ENCODE results near the gene STK11IP. TPM values are rescaled to one million over a fixed set of nuclear protein-coding genes. Genes with fewer than 3 reads are reported as not detected.

The STK11IP gene
- total RNA-seq, 1 experiment from 2014 or later = 45.0 TPM

DNA sequence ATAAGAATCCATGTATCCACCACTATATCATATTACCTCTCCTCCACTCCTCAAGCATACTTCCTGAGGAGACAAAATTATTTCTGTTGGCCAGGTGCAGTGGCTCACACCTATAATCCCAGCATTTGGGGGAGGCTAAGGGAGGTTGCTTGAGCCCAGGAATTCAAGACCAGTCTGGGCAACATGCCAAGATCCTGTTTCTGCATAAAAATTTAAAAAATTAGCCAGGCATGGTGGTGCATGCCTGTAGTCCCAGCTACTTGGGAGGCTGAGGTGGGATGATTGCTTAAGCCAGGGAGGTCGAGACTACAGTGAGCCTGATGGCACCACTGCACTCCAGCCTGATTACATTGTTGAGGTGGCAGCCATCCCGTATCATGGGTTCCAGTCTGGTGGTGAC, 16.3 kb upstream of the STK11IP start:
- H3K9me2 ChIP-seq (ENCODE audit: insufficient read depth) = no peaks in the 10 kb centered on the region
- no peak overlapping the region for H3K4me2 ChIP-seq (ENCODE audit: low read length)
- no peak overlapping the region for H2AFZ ChIP-seq (ENCODE audit: low read depth, low read length, poor library complexity, severe bottlenecking)
- no peaks in the 10 kb centered on the region for H3K36me3 ChIP-seq (ENCODE audit: control insufficient read depth in 1 of 2, insufficient read depth in 2 of 2, low read length in 2 of 2)
- ChIA-PET RAD21 (ENCODE audit: low non-redundant PET in 1 of 2, low total read pairs in 2 of 2, uncharacterized antibody in 2 of 2, unreplicated experiment in 2 of 2) (no interaction called here), POLR2A (no interaction called here), CTCF (no interaction called here)
- no peak overlapping the region for H3K4me3 ChIP-seq (replicated peaks in 1 of 2; ENCODE audit: low read depth in 1 of 2, low read length in 2 of 2)
- ATAC-seq = no peak
- H3K9ac ChIP-seq (ENCODE audit: low read length) = no peak overlapping the region
- intact Hi-C loops (cut with micrococcal nuclease) = no loop called here
- H3K4me1 ChIP-seq (ENCODE audit: control insufficient read depth in 1 of 2, insufficient read depth in 2 of 2, low read length in 2 of 2) = no peaks in the 10 kb centered on the region
- no peaks in the 10 kb centered on the region for H3K79me2 ChIP-seq (ENCODE audit: insufficient read depth, low read length)
- no peak overlapping the region for H3K27ac ChIP-seq (ENCODE audit: low read depth, low read length)
- no peaks in the 10 kb centered on the region for H4K20me1 ChIP-seq (ENCODE audit: insufficient read depth)
- BruUV-seq (replicated peaks) = no TSS peak
- no peaks in the 10 kb centered on the region for H3K27me3 ChIP-seq (ENCODE audit: insufficient read depth, low read length)
- H3K9me3 ChIP-seq (ENCODE audit: control insufficient read depth in 1 of 2, insufficient read depth in 1 of 2, low read depth in 1 of 2, low read length in 2 of 2) = no peaks in the 10 kb centered on the region
- DNase-seq (ENCODE audit: low read depth, low spot score) = no peak
- TF ChIP-seq, protein P1, sequence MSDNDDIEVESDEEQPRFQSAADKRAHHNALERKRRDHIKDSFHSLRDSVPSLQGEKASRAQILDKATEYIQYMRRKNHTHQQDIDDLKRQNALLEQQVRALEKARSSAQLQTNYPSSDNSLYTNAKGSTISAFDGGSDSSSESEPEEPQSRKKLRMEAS (IDR thresholded peaks at IDR 0.05) = no peak
- TF ChIP-seq RAD21 (IDR thresholded peaks at IDR 0.05; ENCODE audit: low read depth) = no peak
- TF ChIP-seq JUND (IDR thresholded peaks at IDR 0.05) = no peak
- no peak for TF ChIP-seq CBX3 (IDR thresholded peaks at IDR 0.05; ENCODE audit: low read depth)
- TF ChIP-seq, protein P2, sequence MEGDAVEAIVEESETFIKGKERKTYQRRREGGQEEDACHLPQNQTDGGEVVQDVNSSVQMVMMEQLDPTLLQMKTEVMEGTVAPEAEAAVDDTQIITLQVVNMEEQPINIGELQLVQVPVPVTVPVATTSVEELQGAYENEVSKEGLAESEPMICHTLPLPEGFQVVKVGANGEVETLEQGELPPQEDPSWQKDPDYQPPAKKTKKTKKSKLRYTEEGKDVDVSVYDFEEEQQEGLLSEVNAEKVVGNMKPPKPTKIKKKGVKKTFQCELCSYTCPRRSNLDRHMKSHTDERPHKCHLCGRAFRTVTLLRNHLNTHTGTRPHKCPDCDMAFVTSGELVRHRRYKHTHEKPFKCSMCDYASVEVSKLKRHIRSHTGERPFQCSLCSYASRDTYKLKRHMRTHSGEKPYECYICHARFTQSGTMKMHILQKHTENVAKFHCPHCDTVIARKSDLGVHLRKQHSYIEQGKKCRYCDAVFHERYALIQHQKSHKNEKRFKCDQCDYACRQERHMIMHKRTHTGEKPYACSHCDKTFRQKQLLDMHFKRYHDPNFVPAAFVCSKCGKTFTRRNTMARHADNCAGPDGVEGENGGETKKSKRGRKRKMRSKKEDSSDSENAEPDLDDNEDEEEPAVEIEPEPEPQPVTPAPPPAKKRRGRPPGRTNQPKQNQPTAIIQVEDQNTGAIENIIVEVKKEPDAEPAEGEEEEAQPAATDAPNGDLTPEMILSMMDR (IDR thresholded peaks at IDR 0.05 in 2 of 3, conservative IDR thresholded peaks at IDR 0.05 in 1 of 3; ENCODE audit: borderline replicate concordance in 1 of 3, insufficient read depth in 1 of 3, low read depth in 2 of 3, low read length in 2 of 3) = no peak
- no peak for TF ChIP-seq ZFX (IDR thresholded peaks at IDR 0.05)
- TF ChIP-seq, protein P3, sequence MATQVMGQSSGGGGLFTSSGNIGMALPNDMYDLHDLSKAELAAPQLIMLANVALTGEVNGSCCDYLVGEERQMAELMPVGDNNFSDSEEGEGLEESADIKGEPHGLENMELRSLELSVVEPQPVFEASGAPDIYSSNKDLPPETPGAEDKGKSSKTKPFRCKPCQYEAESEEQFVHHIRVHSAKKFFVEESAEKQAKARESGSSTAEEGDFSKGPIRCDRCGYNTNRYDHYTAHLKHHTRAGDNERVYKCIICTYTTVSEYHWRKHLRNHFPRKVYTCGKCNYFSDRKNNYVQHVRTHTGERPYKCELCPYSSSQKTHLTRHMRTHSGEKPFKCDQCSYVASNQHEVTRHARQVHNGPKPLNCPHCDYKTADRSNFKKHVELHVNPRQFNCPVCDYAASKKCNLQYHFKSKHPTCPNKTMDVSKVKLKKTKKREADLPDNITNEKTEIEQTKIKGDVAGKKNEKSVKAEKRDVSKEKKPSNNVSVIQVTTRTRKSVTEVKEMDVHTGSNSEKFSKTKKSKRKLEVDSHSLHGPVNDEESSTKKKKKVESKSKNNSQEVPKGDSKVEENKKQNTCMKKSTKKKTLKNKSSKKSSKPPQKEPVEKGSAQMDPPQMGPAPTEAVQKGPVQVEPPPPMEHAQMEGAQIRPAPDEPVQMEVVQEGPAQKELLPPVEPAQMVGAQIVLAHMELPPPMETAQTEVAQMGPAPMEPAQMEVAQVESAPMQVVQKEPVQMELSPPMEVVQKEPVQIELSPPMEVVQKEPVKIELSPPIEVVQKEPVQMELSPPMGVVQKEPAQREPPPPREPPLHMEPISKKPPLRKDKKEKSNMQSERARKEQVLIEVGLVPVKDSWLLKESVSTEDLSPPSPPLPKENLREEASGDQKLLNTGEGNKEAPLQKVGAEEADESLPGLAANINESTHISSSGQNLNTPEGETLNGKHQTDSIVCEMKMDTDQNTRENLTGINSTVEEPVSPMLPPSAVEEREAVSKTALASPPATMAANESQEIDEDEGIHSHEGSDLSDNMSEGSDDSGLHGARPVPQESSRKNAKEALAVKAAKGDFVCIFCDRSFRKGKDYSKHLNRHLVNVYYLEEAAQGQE (IDR thresholded peaks at IDR 0.05; ENCODE audit: low read depth) = no peak
- TF ChIP-seq TCF7L2 (IDR thresholded peaks at IDR 0.05; ENCODE audit: borderline replicate concordance, extremely low read depth, insufficient read depth, insufficient read length) = no peak
- no peak for TF ChIP-seq FOSL1 (IDR thresholded peaks at IDR 0.05; ENCODE audit: low read depth)
- TF ChIP-seq, protein P4, sequence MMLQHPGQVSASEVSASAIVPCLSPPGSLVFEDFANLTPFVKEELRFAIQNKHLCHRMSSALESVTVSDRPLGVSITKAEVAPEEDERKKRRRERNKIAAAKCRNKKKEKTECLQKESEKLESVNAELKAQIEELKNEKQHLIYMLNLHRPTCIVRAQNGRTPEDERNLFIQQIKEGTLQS (IDR thresholded peaks at IDR 0.05) = no peak
- no peak for TF ChIP-seq YY1 (IDR thresholded peaks at IDR 0.05; ENCODE audit: extremely low read depth, insufficient replicate concordance, low read depth, low read length)
- no peak for TF ChIP-seq SRF (IDR thresholded peaks at IDR 0.05; ENCODE audit: low read depth)
- no peak for TF ChIP-seq EGR1 (IDR thresholded peaks at IDR 0.05; ENCODE audit: low read depth)
- TF ChIP-seq POLR2A (IDR thresholded peaks at IDR 0.05; ENCODE audit: borderline replicate concordance, extremely low read depth, insufficient read depth, insufficient read length) = no peak
- TF ChIP-seq SP1 (IDR thresholded peaks at IDR 0.05; ENCODE audit: low read depth) = no peak
- TF ChIP-seq ZNF274 (IDR thresholded peaks at IDR 0.05; ENCODE audit: low read depth, low read length) = no peak
- no peak for TF ChIP-seq EZH2 (IDR thresholded peaks at IDR 0.05)
- TF ChIP-seq CEBPB (IDR thresholded peaks at IDR 0.05; ENCODE audit: low read depth) = no peak
- TF ChIP-seq ELF1 (IDR thresholded peaks at IDR 0.05; ENCODE audit: borderline replicate concordance, low read depth) = no peak

All from HCT116 (cell line).